Subcutaneous abdominal adipose tissue (tissue), 5 donors: Measurements from ENCODE around the gene LRRK1.
A peak's percentile ranks its signal among the peaks of the same experiment; 100 is the strongest.

Experiments
- H3K27ac ChIP-seq: one replicate; pipeline ENCODE4 v1.7.0; 2013; ENCODE audit warnings: low read depth, mild to moderate bottlenecking, inconsistent platforms, low read length, moderate library complexity
- H3K27me3 ChIP-seq, 5 donors: one replicate each; pipeline ENCODE4 v1.7.0; 2013; ENCODE audit warnings: low read length in 5 of 5, inconsistent platforms in 1 of 5; ENCODE audit not compliant: control insufficient read depth in 5 of 5, insufficient read depth in 4 of 5
- H3K36me3 ChIP-seq, 5 donors: one replicate each; pipeline ENCODE4 v1.7.0; 2013; ENCODE audit warnings: low read length in 5 of 5; ENCODE audit not compliant: control insufficient read depth in 5 of 5, insufficient read depth in 5 of 5
- H3K4me1 ChIP-seq, 5 donors: one replicate each; pipeline ENCODE4 v1.7.0; 2013; ENCODE audit warnings: low read length in 5 of 5, mild to moderate bottlenecking in 3 of 5, moderate library complexity in 1 of 5; ENCODE audit not compliant: control insufficient read depth in 5 of 5, insufficient read depth in 5 of 5
- H3K4me3 ChIP-seq, 5 donors: one replicate each; pipeline ENCODE4 v1.7.0; 2013; ENCODE audit warnings: low read length in 5 of 5, low read depth in 1 of 5
- H3K9ac ChIP-seq, 5 donors: one replicate each; pipeline ENCODE4 v1.7.0; 2013; ENCODE audit warnings: low read length in 5 of 5, mild to moderate bottlenecking in 4 of 5, moderate library complexity in 3 of 5
- H3K9me3 ChIP-seq, 5 donors: one replicate each; pipeline ENCODE4 v1.7.0; 2013; ENCODE audit warnings: low read length in 5 of 5; ENCODE audit not compliant: control insufficient read depth in 5 of 5
- donor health status: healthy.
- donor health status: healthy.
- donor health status: healthy.
- donor health status: healthy.
- donor health status: healthy.

Gene LRRK1

GRCh38 chr15:100986158-100986896, 67.2 kb downstream of the LRRK1 start:
- no peaks in the 10 kb centered on the region for H3K27me3 ChIP-seq
- peaks cover 0 to 3% (median 0%) of the 10 kb centered on the region in 5 donors for H3K4me1 ChIP-seq
- no peak overlapping the region for H3K9ac ChIP-seq
- H3K4me3 ChIP-seq: no peak overlapping the region
- H3K9me3 ChIP-seq: peaks cover 0 to 3% (median 0%) of the 10 kb centered on the region in 5 donors
- peak overlapping the region; percentile 13 for H3K27ac ChIP-seq
- H3K36me3 ChIP-seq: peaks cover 6 to 38% (median 11%) of the 10 kb centered on the region in 5 donors

- H3K4me3 ChIP-seq: no peak overlapping the region
- H3K9ac ChIP-seq: no peak overlapping the region
- H3K27ac ChIP-seq: peak overlapping the region; percentile 13
- H3K27me3 ChIP-seq: no peaks in the 10 kb centered on the region
- peaks cover 0 to 3% (median 0%) of the 10 kb centered on the region in 5 donors for H3K4me1 ChIP-seq
- peaks cover 6 to 33% (median 11%) of the 10 kb centered on the region in 5 donors for H3K36me3 ChIP-seq
- H3K9me3 ChIP-seq: peaks cover 0 to 3% (median 0%) of the 10 kb centered on the region in 5 donors
These were observed 68.0 kb downstream of the LRRK1 start for GRCh38 chr15:100987143-100987542.

GRCh38 chr15:100988297-100988696, 69.1 kb downstream of the LRRK1 start:
- no peaks in the 10 kb centered on the region for H3K27me3 ChIP-seq
- no peak overlapping the region for H3K27ac ChIP-seq
- H3K9ac ChIP-seq: no peak overlapping the region
- H3K4me3 ChIP-seq: no peak overlapping the region
- peaks cover 0 to 3% (median 0%) of the 10 kb centered on the region in 5 donors for H3K4me1 ChIP-seq
- peaks cover 0 to 3% (median 0%) of the 10 kb centered on the region in 5 donors for H3K9me3 ChIP-seq
- peaks cover 8 to 31% (median 11%) of the 10 kb centered on the region in 5 donors for H3K36me3 ChIP-seq

- Histone ChIP-seq H3K9ac (no peak overlapping the region), H3K36me3 (peaks cover 9 to 29% (median 9%) of the 10 kb centered on the region in 5 donors), H3K27ac (no peak overlapping the region), H3K27me3 (no peaks in the 10 kb centered on the region), H3K9me3 (peaks cover 0 to 3% (median 0%) of the 10 kb centered on the region in 5 donors), H3K4me3 (no peak overlapping the region), H3K4me1 (peaks cover 0 to 3% (median 0%) of the 10 kb centered on the region in 5 donors)
These were observed 69.7 kb downstream of the LRRK1 start for GRCh38 chr15:100988857-100989256.

- Histone ChIP-seq H3K27me3 (no peaks in the 10 kb centered on the region), H3K9ac (no peak overlapping the region), H3K4me3 (no peak overlapping the region), H3K9me3 (no peaks in the 10 kb centered on the region), H3K27ac (no peak overlapping the region), H3K36me3 (peaks cover 3 to 17% (median 7%) of the 10 kb centered on the region in 5 donors), H3K4me1 (peaks cover 0 to 7% (median 0%) of the 10 kb centered on the region in 5 donors)
These were observed 75.7 kb downstream of the LRRK1 start for GRCh38 chr15:100994597-100995446.

- H3K27me3 ChIP-seq: no peaks in the 10 kb centered on the region
- peaks cover 3 to 23% (median 7%) of the 10 kb centered on the region in 5 donors for H3K36me3 ChIP-seq
- no peak overlapping the region for H3K9ac ChIP-seq
- no peak overlapping the region for H3K27ac ChIP-seq
- H3K4me1 ChIP-seq: peaks cover 0 to 7% (median 0%) of the 10 kb centered on the region in 5 donors
- no peak overlapping the region for H3K4me3 ChIP-seq
- H3K9me3 ChIP-seq: no peaks in the 10 kb centered on the region
These were observed 76.6 kb downstream of the LRRK1 start for GRCh38 chr15:100995471-100996430.

GRCh38 chr15:100997442-100997841, 78.3 kb downstream of the LRRK1 start:
- Histone ChIP-seq H3K4me3 (no peak overlapping the region), H3K27ac (no peak overlapping the region), H3K9me3 (no peaks in the 10 kb centered on the region), H3K9ac (no peak overlapping the region), H3K4me1 (peaks cover 0 to 7% (median 0%) of the 10 kb centered on the region in 5 donors), H3K36me3 (peaks cover 3 to 37% (median 7%) of the 10 kb centered on the region in 5 donors), H3K27me3 (no peaks in the 10 kb centered on the region)

GRCh38 chr15:100998630-100999029, 79.5 kb downstream of the LRRK1 start:
- Histone ChIP-seq H3K27ac (no peak overlapping the region), H3K4me3 (no peak overlapping the region), H3K36me3 (peaks cover 0 to 37% (median 7%) of the 10 kb centered on the region in 5 donors), H3K9ac (no peak overlapping the region), H3K4me1 (peaks cover 0 to 7% (median 0%) of the 10 kb centered on the region in 5 donors), H3K9me3 (no peaks in the 10 kb centered on the region), H3K27me3 (no peaks in the 10 kb centered on the region)

- no peak overlapping the region for H3K27ac ChIP-seq
- H3K27me3 ChIP-seq: no peaks in the 10 kb centered on the region
- H3K9me3 ChIP-seq: no peaks in the 10 kb centered on the region
- H3K36me3 ChIP-seq: peaks cover 0 to 35% (median 7%) of the 10 kb centered on the region in 5 donors
- no peak overlapping the region for H3K4me3 ChIP-seq
- peaks cover 0 to 7% (median 0%) of the 10 kb centered on the region in 5 donors for H3K4me1 ChIP-seq
- H3K9ac ChIP-seq: no peak overlapping the region
These were observed 80.2 kb downstream of the LRRK1 start for GRCh38 chr15:100999369-100999768.
